ENCODE data around the gene ENTHD1.

ENTHD1 gene

DNA sequence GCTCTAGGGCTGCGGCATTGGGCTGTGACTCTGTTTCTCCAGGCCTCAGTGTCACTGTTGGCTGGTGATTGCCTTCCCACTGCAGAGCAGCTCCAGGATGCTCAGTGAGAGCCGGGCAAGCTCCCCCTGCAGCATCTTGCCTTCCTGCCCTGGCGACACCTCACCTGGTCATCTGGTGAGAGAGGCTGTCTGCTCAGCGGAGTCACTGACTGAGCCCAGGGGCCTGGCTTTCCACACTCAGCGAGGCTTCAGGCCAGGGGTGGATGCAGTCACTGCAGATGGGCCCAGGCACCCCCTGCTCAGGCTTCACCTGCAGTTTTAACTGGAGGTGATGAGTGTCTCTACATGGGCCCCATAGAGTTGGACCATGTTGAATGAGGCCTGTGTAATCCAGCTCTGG lies 186.2 kb downstream of the ENTHD1 start:
- DNase-seq = no peak

DNA sequence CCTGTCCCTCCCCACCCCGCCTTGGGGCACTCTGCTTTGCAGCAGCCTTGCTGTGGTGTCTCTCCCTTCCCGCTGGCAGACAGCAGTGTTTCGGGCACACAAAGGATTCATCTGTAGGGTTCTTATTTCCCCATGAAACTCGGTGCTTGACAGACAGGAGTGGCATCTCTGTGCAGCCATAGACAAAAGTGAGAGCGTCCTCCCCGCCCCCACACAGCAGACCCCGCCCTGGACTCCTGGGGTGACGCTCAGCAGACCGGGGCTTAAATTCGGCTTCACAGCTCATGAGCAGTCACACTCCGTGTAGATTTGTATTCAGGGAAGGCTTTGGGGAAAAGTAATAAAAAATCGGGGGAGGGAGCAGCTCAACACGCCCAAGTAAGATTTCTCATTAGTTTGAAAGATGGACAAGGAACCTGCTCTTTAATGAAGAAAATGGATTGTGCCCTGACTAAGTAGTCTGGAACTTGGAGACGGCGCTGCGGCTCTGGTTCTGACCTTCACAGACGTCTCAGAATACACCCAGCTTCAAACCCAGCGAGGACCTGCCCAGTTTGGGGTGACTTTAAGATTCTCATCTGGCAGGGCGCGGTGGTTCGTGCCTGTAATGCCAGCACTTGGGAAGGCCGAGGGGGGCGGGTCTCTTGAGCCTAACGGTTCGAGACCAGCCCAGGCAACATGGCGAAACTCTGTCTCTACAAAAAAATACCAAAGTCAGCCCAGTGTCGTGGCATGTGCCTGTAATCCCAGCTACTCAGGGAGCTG lies 187.0 kb downstream of the ENTHD1 start:
- DNase-seq = no peak

DNA sequence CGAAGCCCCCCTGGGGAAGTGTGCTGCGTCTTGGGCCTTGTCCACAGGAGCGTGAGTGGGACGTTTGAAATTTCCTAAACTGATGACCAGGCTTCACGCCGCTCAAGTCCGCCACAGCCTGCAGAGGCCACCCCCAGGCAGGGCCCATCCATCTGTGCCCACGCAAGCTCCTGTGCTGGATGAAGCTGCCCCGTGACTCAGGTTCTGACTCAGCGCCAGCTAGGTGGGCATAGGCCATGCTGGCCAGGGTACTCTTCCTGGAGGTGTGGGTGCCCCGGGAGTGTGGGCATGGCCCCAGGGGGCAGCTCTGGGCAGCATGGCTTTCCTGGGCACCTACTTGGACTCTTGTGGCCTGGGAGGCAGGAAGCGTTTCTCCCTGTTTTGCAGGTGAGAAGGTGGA lies 188.2 kb downstream of the ENTHD1 start:
- DNase-seq = no peak

DNA sequence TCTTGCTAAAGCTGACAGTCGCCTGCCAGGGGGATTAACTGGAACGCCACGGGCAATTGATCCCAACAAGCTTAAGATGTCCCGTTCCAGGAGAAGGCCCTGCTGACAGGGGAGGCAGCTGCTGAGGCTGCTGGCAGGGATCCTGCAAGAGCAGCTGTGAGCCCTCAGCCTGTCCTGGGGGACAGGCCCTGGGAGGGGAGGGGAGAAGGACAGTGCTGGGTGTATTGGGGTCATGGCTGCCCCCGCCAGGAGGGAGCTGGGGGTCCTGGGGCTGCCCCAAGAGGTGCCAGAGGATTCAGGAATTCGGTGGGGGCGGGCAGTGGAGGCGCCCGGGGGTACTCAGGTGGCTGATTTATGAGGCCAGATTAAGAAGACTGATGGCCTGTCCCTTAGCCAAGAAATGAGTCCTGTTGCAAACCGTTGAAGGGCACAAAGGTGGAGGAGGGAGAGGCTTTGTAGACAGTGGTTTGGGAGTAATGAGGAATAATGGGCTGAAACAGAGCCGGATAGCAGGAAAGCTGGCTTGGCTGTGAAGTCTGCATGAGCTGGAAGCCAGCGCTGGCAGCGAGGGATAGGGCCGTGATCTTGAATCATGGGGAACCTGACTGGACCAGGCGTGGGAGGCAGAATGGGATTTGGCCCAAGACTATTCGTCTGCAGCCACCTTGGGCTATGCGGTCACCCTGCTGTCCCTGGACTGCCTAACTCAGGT lies 189.5 kb downstream of the ENTHD1 start:
- peak; percentile 74 for DNase-seq

DNA sequence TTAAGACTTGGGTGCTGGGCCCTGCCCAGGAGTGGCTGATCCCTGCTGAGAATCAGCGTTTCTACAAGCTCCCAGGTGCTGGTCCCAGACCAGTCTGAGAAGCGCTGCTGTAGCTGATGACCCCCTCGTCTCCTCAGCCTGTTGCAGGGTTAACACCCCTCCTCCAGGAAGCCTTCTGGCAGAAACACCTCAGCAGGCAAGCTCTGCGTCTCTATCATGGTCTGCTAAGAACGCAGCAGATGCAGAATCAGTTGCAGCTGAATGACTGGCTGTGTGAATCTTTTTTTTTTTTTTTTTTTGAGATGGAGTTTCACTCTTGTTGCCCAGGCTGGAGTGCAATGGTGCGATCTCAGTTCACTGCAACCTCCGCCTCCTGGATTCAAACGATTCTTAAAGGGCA lies 190.5 kb downstream of the ENTHD1 start:
- no peak for DNase-seq

DNA sequence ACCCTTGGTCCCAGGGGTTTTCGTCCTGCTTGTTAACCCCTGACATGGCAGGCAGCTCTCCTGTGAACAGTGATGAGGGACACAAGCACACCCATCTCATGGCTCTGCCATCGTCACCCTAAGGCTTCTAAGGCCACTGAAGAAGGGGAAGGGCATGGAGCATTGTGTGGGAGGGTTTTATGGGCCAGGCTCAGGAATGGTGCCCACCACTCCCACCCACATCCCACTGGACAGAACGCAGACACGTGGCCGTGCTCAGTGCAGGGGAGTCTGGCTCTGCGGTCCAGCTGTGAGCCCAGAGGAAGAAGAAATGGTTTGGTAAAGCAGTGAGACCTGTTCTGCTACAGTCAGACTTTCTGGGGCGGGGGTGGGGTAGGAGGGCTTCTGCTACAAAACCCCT lies 193.0 kb downstream of the ENTHD1 start:
- DNase-seq = no peak

DNA sequence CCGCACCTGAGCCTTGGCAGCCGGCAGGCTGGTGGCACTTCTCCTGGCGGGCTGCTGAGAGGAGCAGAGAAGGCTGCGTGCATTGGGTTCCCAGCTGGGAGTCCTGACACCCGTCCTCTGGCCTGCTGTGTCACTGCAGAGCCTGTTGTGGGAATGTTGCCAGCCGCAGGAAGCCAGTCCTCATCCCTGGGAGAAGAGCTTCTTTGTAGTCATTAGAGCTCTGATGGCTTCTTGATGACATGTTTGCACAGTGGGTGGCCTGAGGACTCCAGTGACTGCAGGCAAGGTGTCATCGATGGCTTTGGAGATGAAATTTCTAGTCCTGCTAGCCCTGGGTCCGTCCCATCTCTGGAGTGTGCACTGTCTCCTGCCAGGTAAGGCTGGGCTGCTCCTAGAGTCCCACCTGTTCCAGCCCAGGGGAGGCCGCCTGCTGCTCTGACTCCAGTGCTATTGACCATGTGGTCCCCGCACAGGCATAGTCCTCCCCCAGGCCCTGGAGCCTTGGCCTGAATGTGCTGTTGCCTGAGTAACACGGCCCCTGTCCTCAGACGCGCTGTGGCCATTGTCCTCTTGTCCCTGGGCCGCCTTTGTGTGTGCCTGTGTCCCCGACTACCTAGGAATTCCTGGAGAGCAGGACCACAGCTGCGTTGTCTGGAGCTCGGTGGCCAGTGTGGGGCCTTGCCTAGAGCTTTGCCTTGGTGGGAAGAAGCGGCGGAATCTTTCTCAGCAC lies 193.8 kb downstream of the ENTHD1 start:
- no peak for DNase-seq

DNA sequence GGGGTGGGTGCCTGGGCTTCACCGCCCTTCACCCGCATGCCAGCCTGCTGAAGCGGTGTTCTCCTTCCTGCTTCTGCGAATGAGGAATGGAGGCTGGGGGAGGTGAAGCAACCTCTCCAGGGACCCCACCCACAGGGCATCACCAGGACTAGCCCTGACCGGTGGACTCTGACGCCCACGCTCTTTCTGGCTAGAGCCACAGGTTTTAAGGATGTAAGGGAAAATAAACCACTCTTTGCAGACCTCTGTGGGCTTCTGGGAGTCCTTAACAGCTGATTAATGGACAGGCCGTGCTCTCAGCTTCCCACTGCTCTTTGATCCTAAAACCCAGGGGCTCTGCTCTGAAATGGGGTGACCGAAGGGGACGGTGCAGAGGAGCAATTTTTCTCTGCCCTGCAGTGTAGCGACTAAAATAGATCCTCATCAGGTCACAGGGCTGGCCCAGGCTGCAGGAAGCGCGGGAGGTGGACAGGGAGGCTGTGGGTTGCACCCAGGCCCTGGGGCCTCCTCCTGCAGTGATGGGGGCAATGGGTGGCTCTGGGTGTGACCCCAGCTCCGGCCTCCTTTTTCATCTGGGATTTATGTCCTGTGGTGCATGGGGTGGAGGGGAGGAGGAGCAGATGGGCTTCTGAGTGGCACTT lies 195.7 kb downstream of the ENTHD1 start:
- DNase-seq = no peak

DNA sequence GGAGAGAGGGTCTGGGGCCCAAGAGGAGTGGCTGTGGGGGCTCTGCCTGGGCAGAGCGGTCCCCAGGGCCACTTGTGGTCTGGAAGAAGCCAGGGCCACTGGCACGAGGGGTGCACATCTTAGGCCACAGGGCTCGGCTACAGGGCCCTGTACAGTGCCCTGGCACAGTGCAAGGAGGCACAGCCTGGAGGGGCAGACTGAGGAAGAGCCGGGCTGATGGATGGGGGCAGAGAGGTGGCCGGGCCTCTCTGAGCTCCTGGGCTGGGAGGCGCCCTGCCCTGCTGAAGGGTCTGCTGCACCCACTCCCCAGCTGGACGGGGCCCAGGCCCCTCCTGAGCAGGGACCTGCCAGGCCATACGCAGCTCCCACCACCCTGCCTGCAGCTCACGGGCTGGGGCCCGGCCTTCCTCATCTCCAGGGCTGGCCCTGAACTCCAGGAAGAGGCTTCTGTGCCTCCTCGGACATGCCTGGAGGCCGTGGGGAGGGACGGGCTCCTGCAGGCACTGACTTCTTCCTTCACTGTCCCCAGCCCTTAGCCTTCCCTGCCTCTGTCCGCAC lies 199.5 kb downstream of the ENTHD1 start:
- no peak for DNase-seq

Data from right forelimb (tissue), 1 donor.